Activated T-cell treated with anti-CD3 and anti-CD28 coated beads for 24 hours (primary cell): ENCODE results near the gene SPOCD1.

Experiments used
- DNase-seq: peaks from one replicate; pipeline ENCODE4 v3.0.0-alpha.2; 2020; ENCODE audit warnings: low read depth

Gene SPOCD1

DNA sequence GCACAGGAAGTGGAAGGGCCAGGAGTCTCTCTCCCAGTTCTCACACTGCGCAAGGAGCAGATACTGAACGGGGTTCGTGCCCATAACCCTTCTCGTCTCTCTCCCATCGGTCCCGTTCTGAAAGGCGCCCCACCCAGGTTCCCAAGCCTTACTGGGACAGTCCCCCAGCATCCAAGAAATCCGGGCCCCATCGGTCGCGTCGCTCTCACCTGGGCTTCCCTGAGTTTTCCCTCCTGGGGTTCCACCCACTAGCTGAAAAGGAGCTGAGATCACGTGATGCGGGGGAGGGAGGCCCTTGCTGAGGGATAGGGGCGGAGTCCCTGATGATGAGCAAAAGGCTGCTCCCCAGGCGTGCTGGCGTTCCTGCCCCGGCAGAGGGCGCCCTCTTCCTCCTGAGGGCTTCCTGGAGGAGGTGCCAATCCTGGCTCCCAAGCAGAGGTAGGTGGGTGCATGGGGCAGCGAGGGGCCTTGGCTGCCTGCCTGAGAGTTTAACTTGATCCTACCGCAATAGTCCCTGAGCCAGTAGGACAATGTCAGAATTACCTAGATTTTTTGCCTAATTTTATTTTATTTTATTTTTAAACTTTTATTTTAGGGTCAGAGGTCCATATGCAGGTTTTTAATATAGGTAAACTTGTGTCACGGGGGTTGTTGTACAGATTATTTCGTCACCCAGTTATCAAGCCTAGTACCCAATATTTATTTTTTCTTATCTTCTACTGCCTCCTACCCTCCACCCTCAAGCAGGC, at the start of gene SPOCD1:
Gene SPOCD1, minus strand, starts transcription at position 271 of the 749 bp plus-strand sequence. CDS start 689 bp downstream, outside the sequence.
- DNase-seq: peak; percentile 82

DNA sequence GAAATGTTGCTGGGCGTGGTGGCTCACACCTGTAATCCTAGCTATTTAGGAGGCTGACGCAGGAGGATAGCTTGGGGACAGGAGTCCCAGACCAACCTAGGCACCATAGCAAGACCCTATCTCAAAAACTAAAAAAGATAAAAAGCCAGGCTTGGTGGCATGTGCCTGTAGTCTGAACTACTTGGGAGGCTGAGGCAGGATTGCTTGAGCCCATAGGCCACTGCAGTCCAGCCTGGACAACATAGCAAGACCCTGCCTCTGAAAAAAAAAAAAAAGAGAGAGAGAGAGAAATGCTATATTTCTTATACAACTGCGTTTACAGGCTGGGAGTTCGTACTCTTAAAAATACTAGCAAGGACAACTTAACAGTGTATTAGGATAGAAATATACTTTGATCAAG, 46.2 kb upstream of the SPOCD1 start:
- no peak for DNase-seq

DNA sequence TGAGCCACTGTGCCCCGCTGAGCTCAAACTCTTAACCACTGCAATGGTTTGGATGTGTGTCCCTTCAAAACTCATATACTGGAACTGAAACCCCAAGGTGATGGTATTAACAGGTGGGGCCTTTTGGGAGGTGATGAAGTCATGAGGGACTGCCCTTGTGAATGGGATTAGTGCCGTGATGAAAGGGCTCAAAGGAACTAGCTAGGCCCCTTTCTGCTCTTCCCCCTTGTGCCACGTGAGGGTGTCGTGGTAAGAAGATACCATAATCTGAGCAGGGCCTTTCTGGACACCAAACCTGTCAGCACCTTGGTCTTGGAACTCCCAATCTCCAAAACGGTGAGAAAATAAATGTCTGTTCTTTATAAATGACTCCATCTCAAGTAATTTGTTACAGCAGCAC, 45.5 kb upstream of the SPOCD1 start:
- DNase-seq: no peak

DNA sequence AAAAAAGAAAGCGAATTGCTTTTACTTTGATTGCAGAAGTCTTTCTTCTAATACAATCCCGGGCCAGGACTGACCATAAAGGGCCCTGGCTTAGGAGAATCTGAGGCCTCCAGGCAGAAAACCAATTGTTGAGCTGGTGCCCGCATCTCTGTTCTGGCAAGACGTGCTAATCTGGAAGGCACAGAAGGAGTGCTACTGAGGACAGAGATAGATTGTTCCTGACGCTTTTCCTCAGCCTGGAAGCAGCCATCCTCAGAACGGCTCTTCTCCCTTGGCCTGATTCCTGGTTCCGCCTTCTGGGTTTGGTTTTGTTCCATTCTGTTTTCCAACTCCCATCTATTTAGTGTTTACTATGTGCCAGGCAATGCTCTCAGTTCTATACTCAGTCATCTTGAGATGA, 44.8 kb upstream of the SPOCD1 start:
- no peak for DNase-seq

DNA sequence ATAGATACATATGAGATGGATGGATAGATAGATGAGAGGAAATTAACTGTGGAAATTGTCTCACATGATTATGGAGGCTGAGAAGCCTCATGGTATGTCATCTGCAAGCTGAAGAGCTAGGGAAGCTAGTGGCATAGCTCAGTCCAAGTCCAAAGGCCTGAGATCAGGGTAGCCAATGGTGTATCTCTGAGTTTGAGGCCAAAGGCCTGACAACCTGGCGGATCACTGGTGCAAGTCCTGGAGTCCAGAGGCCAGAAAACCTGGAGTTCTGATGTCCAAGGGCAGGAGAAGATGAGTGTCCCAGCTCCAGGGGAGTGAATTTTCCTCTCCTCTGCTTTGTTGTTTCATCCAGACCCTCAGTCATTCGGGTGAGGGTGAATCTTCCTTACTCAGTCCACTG, 43.9 kb upstream of the SPOCD1 start:
- DNase-seq: no peak

DNA sequence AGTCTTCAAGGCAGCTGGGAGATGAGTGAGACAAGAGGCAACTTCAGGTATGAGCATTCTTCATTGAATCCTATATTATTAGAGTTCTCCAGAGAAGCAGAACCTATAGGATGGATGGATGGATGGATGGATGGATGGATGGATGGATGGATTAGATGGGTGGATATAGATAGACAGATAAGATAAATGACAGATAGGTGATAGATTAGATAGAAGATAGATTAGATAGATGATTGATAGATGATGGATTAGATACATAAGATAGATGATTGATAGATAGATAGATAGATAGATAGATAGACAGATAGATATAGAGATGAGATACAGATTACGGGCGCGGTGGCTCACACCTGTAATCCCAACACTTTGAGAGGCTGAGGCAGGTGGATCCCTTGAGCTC, 43.2 kb upstream of the SPOCD1 start:
- DNase-seq: no peak

DNA sequence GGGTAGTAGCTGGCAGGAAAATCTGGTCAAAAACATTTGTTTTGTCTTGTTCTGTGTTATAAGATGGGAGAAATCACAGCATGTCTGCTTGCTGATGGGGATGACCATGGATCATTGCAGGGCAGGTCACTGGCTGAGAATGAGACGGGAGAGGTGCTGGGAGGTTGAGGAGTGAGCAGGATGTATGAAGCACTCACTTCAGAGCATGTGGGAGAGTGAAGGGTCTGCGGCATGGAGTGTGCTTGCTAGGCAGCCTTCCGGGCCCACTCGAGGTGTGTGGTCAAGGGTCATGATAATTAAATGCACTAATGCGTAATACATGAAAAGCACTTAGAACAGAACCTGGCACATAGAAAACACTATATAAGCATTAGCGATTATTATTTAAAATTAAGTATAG, 42.0 kb upstream of the SPOCD1 start:
- no peak for DNase-seq

DNA sequence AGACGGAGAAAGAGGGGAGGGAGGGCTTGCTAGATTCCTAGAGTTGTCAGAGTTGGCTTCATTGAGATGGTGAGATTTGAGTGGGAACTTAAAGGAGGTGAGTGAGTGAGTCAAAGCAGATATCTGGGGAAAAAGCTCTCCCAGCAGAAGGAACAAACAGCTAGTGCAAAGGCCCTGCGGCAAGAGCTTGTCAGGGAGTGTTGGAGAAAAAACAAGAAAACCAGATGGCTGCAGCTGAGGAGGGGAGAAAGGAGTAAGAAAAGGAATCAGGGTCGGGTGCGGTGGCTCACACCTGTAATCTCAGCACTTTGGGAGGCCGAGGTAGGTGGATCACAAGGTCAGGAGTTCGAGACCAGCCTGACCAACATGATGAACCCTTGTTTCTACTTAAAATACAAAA, 40.3 kb upstream of the SPOCD1 start:
- DNase-seq: no peak

DNA sequence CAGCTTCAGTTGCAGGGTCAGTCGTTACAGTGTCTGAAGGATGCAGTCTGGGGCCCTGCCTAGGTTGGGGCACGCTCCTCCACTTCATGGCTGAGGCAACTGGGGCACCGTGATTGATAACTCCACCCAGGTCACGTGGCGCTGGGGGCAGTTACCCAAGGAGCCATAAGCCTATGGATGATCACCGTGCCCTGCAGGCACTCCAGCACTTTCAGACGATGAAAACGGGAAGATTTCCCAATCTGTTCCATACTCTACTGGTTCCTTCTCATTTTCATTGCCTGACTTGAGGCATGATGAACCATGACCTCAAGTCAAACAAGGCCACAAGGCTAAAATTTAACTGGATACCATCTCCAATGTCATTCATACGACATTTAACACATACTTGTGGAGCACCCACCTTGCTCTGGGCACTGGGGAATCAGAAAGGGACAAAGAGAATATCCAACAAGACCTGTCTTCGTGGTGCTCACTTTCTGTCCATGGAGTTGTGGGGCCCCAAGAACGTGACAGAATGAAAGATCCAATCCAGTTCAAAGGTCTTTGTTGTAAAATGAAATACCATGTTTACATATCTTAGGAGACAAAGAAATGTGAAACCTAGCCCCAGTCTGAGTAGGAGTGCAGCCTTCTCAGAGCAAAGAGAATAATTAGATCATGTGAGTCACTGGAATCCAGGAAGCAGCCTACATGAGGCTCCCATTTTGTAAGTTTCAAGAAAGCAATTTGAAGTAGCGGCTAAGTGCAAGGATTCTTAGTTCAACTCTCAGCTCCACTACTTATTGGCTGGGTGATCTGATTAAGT, 39.4 kb upstream of the SPOCD1 start:
- no peak for DNase-seq

DNA sequence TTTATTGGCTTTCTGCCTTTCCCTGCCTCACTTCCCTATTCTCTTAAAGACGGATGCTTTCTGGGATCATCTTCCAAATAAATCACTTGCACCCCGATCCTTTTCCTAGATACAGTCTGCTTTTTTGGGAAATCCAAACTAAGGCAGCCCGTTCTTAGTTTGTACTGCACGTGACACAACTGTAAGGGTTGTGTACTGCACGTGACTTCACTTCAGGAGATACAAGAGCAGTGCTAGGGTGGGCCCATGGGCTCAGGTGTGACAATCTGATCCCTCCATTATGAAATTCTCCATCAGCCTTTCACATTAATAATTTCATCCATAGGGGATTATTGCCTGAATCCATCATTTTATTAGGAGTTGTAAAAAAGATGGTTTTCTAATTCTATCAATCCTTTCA, 33.8 kb upstream of the SPOCD1 start:
- DNase-seq: no peak

DNA sequence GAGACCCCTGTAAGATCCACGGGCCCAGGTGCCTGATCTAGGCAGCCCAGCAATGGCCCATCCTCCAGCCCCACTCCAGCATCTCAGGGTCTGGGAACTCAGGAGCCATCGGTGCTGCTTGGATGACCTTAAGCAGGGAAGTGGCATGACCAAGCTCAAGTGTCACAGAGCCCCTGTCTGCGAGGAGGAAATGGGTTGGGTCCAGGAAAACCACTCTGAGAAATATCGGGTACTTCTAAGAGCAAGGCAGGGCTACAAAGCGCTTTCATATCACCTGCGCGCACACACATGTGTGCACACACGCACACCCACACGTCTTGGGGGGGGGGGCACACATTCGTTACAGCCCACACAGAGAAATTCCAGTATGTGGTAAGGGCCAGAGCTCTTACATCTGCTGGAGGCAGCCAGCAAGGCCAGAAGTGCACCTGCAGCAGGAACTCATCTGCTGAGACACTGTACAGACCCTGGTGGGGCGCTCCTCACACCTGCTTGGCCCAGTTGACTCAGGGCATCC, 32.6 kb upstream of the SPOCD1 start:
- DNase-seq: no peak

DNA sequence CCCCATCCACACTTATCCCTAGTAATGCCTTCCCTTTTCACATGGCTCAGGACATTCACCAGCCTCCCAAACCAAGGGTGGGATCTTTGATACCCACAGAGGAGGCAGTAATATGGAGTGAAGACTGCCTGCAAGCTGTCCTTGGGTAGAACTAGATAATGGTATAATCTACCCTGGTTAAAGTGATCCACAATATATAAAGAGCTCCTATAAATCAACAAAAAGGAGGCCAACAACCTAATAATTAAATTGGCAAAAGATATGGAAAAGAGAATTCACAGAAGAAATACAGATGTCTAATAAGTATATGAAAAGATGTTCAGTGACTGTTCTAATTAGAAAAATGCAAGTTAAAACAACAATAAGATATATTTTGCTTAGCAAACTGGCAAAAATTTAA, 30.7 kb upstream of the SPOCD1 start:
- DNase-seq: no peak

DNA sequence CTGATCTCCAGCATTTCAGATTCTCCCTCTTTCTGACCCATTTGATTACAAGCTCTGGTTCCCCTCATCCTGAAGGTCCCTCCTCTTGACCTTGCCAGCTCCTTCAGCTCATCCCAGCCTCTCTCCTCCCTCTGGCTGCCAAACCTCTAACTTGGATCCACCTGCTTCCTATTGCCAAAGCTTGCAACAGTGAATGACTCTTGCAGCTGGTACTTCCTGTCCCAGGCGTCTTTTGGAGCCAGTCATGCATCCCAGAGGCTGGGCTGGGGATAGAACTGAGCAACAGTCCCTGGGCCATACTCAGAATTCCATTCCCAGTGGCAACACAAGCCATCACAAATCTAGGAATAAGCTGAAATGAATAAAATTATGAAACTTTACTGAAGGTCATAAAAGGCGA, 27.7 kb upstream of the SPOCD1 start:
- no peak for DNase-seq

DNA sequence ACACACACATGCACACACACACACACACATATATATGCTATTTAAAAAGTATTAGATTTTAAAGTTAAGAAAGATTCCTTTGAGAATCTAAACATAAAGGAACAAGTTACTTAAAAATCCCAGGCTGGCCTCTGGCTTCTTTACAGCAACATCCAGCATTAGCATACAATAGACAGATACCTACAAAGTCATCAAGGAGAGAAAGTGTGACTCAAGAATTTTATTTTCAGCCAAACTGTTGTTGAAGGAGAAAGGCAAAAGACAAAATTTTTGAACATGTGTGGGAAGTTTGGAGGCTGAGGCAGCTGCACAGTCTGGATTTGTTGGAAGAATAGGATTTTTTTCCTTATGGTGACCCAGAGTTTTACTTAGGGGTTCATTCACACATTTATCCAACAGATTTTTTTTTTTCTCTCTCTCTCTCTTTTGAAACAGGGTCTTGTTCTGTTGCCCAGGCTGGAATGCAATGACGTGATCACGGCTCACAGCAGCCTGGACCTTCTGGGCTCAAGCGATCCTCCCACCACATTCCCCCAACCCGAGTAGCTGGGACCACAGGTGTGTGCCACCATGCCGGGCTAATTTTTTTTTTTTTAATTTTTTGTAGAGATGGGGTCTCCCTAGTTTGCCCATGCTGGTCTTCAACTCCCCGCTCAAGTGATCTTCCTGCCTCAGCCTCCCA, 24.0 kb upstream of the SPOCD1 start:
- DNase-seq: no peak

DNA sequence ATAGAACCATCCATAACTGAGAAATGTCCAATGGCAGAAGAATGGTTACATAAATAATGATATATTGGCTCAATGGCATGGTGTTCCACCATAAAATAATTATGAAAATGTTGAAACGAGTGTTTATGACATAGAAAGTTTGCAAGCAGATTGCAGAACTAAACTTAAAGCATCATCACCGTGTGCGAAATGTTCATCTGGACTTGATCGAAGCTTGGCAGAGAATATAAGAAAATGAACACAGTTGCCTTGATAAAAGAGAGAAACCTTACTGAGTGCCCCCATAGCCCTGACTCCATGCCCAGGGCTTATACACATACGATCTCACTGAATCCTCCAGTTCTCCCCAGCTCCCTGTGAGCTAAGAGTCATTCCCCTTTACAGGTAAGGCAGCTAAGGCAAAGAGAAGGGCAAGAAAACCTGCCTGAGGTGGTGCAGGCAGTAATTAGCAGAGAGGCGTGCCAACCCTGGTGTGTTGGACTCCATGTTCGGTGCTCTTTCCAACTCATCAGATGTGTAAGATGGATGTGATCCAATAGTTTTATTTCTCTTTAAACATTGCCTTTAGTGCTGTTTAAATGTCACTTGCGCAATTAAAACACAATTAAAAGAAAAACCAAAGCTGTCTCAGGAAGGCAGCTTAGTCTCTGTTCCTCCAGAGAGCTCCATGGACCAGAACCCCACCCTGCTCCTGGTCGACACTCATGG, 21.8 kb upstream of the SPOCD1 start:
- DNase-seq: no peak

DNA sequence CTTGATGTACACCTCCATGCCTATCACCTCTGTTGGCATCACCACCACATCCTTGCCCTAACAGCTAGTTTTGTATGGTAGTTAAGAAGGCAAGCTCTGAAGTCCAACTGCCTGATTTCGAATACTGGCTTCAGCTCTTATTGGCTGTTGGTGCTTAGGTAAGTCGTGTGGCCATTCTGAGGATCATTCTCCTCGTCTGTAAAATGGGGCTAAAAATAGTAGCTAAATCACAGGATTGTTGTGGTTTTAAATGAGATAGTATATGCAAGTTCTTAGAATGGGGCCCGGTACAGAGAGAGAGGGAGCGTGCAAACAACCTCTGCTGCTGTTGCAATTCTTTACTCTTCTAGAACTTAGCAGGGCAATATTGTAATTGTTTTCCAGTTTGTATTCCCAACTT, 20.8 kb upstream of the SPOCD1 start:
- no peak for DNase-seq

DNA sequence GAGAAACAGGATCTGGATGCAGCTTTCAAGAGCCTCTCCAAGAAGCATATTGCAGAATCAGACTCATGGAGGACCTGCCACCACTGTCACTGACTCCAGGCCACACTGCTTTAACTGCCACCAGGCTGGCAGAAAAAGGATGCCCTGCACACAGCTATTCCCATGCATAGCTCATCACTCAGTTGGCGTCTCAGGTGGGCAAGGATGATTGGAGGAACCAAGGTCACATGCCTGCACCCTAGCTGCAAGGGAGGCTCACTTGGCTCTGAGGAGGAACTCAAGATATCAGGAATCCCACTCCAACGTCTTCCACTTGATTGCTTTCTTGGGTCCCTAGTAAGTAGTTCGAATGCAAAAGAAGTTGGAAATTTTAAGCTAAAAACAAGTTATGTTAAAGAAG, 19.6 kb upstream of the SPOCD1 start:
- no peak for DNase-seq

DNA sequence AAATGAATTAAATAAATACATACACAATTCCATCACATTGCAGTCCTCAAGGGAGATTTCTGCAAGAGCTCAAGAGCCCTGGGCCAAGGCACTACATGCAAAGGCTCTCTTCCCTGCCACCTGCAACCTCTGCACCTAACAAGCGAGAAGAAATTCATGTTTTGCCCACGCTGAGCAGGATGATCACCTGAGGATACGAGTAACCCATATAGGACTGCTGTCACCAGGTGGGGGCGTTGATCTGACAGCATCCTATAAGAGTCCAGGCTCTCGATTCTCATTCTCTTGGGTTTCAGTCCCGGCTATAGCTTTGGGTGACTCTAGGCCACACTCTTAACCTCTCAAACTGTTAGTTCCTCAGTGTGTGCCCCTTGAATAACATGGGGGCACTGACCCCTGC, 18.7 kb upstream of the SPOCD1 start:
- DNase-seq: no peak

DNA sequence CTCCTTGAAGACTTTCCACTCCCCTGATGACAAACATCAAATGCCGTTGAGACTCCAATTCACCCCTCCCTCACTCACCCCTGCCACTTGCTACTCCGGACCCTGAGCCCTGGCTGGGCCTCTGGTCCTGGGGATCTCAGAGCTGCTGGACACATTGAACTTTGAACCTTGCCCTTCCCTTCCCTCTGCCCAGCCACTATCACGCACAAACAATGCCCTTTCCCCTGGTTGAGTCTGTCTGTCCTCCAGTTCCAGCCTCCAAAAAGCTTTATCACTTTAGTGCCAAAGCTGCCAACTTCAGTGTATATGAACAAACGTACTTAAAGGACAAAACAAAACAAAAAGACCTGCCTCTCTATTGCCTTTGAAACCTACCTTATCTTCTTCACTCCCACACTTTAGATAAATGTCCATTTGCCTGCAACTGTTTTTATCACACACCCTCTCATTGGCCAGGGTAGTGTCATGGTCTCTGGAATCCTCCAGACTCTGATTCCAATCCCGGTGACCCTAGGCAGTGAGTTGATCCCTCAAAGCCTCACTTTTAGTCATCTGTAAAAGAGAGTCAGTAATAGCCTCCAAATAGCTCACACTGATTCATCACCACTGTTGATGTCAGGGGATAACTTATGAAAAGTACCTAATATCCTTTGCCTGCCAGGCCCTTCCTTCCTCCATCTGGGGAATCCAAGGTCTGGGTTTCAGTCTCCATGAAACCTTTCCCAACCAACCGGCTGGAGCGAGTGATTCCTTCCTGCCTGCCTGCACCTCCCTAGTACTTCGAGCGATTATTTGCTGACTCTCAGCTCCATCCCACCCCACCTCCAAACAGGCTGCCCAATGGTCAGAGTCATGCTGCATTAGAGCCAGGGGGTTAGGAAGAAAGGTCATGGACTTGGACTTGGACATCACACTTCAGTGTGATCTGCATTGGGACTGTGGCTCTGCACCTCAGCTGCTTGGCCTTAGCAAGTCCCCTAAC, 15.9 kb upstream of the SPOCD1 start:
- no peak for DNase-seq

DNA sequence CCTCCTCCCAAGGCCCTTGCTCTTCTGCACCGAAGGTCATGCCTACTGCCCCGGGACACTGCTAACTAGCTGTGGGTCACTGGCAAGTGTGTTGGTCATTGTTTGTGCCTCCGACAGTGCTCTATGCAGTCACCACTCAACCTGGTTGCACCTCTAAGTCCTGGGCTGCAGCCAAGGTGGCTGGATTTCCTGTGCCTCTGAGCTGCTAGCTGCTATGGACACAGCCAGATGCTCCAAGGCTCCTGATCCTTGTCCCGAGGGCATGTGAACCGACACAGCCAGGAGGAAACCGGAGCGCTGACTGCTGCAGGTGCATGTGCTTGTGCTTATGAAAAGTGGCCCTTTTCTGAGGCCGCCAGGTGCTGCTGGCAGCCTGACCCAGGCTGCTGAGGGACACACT, 14.7 kb upstream of the SPOCD1 start:
- DNase-seq: no peak

DNA sequence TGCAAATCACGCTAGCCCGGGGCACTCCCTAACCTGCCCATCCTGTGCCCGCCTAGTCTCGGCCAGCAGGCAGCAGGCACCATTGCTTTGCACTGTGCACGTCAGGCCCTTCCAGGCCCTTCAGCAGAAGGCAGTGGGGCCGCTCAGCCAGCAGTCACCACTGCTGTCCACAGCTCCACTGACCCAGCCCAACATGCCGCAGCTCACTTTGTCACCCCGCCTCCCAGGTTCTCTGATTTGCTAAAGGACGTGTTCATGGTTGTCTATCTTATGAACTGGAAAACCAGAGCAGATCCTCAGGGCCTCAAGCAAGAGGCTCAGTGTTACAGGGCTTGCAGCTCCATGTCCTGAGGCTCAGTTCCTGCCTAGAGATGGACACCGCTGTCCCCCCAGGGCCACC, 14.2 kb upstream of the SPOCD1 start:
- no peak for DNase-seq
